Fibroblast of the aortic adventitia (primary cell): Measurements from ENCODE around the gene WDR90. TPM values are rescaled to one million over a fixed set of nuclear protein-coding genes. Genes with fewer than 3 reads are reported as not detected.

Source experiments
- DNase-seq: peaks from one replicate; pipeline ENCODE4 v3.0.0-alpha.2; 2010; ENCODE audit warnings: low read depth
- H3K4me3 ChIP-seq: 2 replicates; pipeline ENCODE4 v1.5.1; 2011; ENCODE audit warnings: low read depth, mild to moderate bottlenecking, control low read depth, low read length, moderate library complexity
- CTCF ChIP-seq: IDR thresholded peaks from 2 replicates; pipeline ENCODE4 v1.5.1; 2011; ENCODE audit warnings: mild to moderate bottlenecking, low read length, control low read depth, inconsistent platforms; ENCODE audit not compliant: insufficient read depth
- total RNA-seq: library from RNA; depleted of rRNA; stranded (reverse); fragments of >200 nt; gene quantifications from 2 replicates; pipeline ENCODE4 v1.2.3, GENCODE V29; 2012; ENCODE audit warnings: low replicate concordance

The WDR90 gene
- total RNA-seq, 1 donor, result 25.0 TPM

GRCh38 chr16:626787-627453 is 22.2 kb upstream of the WDR90 start:
- H3K4me3 ChIP-seq, result no peak overlapping the region
- peak; percentile 96 for DNase-seq

GRCh38 chr16:627454-628239 is 21.5 kb upstream of the WDR90 start:
- H3K4me3 ChIP-seq, result no peak overlapping the region
- no peak for TF ChIP-seq CTCF
- DNase-seq, result peak; percentile 18

More at GRCh38 chr16:626787-627453, 22.2 kb upstream of the WDR90 start:
- no peak for TF ChIP-seq CTCF

DNA sequence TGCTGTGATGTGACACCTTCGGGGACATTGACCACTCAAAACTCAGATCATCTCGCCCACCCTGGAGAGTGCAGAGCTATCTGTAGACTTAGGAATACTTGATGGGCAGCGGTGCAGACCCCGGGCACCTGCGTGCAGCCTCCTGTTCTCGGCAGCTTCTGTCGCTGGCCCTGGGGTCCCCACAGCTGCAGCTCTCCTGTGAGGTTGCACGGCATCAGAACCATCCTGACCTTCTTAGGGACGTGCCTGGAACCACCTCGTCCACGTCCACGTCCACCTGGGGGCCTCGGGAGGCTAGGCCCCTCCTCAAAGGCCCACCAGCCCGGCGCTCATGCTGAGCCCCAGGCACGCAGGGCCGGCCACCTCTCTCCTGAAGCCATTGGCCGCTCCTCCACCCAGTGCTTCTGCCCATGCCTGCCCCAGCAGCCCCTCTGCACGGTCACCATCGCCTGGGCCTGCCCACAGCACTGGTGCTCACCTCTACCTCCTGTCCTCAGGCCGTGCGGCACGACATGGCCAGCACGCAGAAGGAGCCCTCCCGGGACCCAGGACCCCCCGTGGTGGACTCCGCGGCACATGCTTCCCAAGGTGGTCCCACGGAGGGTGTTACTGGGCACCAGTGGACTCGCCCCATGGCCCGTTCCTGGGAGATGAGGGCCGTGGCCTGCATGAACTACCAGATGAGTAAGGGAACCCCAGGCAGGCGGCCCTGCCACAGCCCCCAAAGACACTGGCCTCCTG is 20.7 kb upstream of the WDR90 start:
- TF ChIP-seq CTCF, result no peak
- H3K4me3 ChIP-seq, result no peak overlapping the region
- no peak for DNase-seq

- TF ChIP-seq CTCF, result no peak
Measured at GRCh38 chr16:629185-629832, 19.9 kb upstream of the WDR90 start.

DNA sequence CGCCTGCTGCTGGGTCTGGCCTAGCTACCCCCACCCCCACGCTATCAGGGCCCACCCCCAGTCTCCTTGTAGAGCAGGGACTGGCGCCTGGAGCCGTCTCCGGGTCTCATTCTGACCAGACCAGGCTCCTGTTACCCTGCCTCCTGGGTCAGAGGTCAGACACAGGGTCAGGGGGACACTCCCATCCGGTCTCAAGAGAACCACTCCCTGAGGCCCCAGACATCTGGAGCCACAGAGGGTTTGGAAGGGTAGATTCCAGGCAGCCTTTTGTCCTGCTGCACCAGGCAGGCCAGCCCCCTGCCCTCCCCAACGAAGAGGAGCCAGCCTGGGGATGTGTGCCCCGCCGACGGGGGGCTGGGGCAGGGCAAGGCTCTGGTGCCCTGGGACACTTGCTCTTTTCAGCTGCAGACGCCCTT is 19.3 kb upstream of the WDR90 start:
- no peak for DNase-seq
- no peak for TF ChIP-seq CTCF
- H3K4me3 ChIP-seq, result no peak overlapping the region

More at GRCh38 chr16:629185-629832, 19.9 kb upstream of the WDR90 start:
- no peak for DNase-seq
- no peak overlapping the region for H3K4me3 ChIP-seq

DNA sequence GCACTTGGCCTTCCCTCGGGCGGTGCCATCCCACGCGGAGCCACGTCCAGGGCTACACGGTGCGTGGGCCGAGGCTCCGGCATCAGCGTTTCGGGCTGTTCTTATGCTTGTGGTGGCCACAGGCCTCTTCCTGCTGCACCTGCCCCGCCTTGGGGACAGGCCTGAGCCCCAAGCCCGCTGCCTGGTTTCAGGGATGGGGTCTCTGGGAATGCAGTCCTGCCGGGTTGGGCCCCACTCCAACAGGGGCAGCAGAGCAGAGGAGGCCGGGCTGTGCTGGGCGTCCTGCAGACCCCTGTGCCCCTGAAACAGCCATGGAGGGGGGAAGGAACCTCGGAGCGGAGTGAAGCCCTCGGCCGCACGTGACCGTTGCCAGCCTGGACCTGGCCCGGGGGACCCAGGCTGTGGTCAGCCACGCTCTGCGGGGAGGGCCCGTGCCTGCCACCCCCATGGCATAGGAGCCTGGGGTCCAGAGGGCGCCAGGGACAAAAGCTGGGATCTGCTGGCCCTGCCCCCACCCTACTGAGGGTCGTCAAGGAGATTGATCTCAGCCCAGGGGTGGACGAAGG is 18.8 kb upstream of the WDR90 start:
- no peak for TF ChIP-seq CTCF
- no peak overlapping the region for H3K4me3 ChIP-seq
- DNase-seq, result no peak
